Activated CD4-positive, alpha-beta T cell treated with anti-CD3 and anti-CD28 coated beads, Interleukin-2, Interleukin-6, amounts not matched to agents 100 ng/mL and 50 ng/mL, durations not matched to agents 16 hours and 8 hours (primary cell): ENCODE results near the gene GOLGA6L7.
A peak's percentile ranks its signal among the peaks of the same experiment; 100 is the strongest.
"Not testable (repeated sequence)": the region's sequence is repeated elsewhere in the genome, so short reads cannot be mapped to it uniquely, and the experiment has no call there.

Source experiments
- DNase-seq: peaks from one replicate; pipeline ENCODE4 v3.0.0-alpha.2; 2020

Gene GOLGA6L7, protein sequence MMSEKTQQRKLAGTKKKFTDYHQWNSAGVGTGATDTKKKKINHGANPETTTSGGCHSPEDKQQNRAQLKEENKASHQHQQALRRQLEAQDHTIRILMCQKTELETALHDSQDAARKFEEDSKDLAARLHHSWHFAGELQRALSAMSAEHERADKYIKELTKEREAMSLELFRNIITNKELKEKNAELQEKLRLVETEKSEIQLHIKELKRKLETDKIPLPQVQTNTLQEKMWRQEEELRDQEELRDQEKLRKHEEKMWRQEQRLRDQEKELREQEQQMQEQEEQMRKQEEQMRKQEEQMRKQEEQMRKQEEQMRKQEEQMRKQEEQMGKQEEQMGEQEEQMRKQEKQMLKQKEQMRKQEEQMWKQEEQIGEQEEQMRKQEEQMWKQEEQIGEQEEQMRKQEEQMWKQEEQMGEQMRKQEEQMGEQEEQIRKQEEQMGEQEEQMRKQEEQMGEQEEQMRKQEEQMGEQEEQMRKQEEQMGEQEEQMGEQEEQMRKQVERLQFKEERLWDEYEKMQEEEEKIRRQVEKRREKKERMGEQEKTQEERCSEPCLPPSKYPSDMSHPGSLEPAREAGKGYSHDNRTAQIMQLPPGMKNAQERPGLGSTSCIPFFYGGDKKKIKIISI

GRCh38 chr15:28848521-28848920 lies at the start of gene GOLGA6L7:
GOLGA6L7 (minus strand) TSS chr15:28848644; CDS start chr15:28848549, 95 bp downstream.
- not testable (repeated sequence) for DNase-seq

DNA sequence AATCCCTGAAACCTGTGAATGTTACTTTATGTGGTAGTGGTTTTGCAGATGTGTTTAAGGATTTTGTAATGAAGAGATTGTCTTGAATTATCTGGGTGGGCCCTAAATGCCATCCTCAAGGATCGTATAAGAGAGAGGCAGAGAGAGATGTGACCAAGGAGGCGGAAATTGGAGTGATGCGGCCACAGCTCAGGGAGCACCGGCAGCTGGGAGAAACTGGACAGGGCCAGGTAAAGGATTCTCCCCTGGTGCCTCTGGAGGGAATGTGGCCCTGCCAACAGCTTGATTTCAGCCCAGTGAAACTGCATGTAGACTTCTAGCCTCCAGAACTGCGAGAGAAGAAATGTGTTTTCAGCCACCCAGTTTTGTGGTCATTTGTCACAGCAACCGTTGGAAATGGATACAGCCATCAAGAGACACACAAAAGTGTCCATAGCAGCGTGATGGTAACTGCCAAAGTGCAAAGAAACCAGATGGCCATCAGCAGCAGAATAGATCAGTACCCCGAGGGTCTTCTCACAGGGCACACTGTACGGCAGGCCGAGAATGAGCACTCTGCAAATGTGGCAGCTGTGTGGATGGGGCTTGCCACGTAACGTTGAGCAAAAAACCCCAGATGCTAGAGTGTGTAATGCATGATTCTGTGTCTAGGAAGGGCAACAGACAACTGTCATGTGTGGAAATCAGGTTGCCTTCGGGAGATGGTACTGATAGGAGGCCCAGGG lies 49.6 kb upstream of the GOLGA6L7 start:
- no peak for DNase-seq

- DNase-seq = no peak
Observed at GRCh38 chr15:28896951-28897350, 48.5 kb upstream of the GOLGA6L7 start.

DNA sequence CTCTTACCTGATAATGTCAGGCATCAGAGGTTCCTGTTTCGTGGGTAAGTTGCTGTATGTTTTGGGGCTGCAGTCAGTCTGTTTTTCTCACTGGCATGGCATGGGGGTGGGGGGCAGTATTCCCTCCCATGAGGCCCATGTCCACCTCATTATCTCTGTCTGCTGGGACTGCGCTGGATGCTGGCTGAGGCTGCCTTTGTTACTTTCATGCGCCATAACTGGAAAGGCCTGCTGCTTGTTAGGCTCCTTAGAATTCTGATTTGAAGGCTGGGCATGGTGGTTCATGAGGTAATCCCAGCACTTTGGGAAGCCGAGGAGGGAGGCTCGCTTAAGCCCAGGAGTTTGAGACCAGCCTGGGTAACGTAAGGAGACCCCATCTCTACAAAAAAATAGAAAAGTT lies 47.1 kb upstream of the GOLGA6L7 start:
- no peak for DNase-seq

DNA sequence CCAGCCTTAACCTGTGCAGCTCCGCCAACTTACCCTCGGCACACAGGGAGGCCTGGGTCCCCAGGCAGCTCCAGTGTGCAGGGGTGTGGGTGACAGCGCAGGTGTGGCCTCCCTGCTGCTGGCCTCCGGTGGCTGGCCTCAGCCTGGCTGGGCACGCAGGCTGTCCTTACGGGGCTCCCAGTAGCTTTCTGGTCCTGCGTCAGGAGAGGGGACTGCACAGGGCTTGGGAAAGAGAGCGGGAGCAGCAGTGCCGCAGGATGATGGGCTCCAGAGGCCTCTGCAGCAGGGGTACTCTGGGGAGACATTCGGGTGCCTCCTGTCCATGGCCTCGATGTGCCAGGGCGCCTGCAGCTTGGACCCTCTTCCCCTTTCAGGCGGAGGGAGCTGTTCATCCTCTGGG lies 46.7 kb upstream of the GOLGA6L7 start:
- no peak for DNase-seq

GRCh38 chr15:28894631-28895030 lies 46.2 kb upstream of the GOLGA6L7 start:
- DNase-seq = no peak

DNA sequence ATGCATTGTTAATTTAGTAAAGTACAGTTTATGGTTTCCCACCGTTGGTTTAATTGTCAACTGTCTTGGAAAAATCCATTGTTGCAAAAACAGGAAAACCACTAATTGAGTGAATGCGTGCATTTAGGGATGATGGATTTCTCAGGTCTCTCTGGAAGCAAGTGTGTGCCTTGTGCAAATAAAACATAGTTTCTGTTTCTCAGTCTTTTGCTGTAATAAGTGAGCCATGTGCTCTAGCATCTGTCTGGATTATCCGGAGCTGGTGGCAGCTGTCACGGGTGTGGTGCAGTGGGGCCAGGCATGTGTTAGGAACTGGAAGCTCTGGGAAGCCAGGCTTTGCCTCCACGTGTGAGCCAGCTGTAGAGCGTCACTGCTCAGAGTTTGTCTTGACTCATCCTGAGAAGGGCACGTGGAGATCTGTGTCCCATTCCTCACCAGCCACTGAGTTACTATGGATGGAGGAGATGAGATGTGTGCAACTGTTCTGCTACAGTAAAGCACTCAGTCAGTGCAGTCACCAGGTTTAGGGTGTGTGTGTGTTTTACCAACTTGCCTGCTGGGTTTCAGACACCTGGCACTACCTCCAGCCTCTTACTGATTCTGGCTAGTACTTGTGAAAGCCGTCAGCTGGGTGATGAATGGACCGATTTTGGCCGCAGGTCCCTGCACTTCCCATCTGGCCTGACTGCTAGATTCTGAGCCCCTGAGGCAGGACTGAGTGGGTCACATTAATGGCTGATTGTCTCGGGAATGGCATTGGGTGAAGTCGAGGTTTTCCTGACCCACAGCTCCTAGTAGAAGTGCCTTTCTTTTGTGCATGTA lies 44.6 kb upstream of the GOLGA6L7 start:
- no peak for DNase-seq

GRCh38 chr15:28891588-28891987 lies 43.1 kb upstream of the GOLGA6L7 start:
- no peak for DNase-seq

DNA sequence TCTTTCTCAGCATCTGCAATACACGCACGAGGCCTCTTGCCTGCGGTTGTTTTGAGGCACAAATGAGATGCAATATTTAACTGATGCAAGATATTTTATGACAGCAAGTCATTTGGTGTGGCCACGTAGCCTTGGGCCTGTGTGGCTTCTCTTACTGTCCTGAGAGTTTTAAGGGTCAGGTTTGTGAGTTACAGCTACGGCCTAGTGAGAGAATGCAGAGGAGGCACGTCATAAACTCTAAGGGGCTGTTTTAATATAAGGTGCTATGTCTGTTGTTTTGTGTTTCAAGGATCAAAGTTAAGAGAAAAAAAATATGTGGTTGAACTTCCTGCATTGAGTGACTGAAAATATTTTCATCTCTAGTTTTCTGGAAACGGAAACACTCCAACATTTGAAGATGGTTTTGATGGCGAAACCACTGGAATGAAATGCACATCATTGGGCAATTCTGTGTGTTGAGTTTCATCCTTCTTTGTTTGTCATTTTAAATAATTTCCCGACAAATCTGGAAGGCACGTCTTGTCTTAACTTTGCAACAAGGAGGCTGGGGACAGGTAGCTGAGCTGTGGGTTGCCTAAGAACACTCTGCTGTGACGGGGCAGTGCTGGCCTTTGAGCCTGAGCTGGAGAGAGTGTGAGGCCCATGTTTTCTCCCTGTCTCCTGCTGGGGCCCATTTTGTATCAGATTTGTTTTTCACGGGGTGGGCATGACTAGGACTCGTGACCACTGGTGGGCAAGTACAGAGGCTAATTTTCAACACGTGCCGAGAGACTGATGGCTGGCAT lies 42.5 kb upstream of the GOLGA6L7 start:
- DNase-seq = peak; percentile 4

- not testable (repeated sequence) for DNase-seq
Observed at GRCh38 chr15:28890291-28890690, 41.8 kb upstream of the GOLGA6L7 start.

DNA sequence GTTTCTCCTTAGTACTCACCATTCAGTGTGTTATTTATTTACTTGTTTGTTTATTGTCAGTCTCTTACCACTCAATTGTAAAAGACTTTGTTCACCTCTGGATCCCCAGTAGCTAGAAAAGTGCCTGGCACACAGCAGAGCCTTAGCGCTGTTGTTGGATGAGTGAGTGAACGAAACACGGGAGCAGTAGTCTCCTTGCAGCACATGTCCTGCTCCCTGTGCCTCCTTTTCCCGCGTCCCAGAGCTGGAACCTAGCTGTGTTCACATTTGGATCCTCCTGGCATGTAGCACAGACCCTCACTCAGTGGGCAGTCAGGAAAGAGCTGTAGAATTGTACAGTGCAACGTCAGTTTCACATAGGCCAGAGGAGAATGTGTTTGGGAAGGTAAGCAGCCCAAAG lies 41.4 kb upstream of the GOLGA6L7 start:
- DNase-seq = not testable (repeated sequence)

GRCh38 chr15:28889346-28889745 lies 40.9 kb upstream of the GOLGA6L7 start:
- DNase-seq = no peak

GRCh38 chr15:28888900-28889299 lies 40.5 kb upstream of the GOLGA6L7 start:
- no peak for DNase-seq

- no peak for DNase-seq
Observed at GRCh38 chr15:28888302-28888894, 40.0 kb upstream of the GOLGA6L7 start.

- DNase-seq = no peak
Observed at GRCh38 chr15:28887339-28888174, 39.1 kb upstream of the GOLGA6L7 start.

DNA sequence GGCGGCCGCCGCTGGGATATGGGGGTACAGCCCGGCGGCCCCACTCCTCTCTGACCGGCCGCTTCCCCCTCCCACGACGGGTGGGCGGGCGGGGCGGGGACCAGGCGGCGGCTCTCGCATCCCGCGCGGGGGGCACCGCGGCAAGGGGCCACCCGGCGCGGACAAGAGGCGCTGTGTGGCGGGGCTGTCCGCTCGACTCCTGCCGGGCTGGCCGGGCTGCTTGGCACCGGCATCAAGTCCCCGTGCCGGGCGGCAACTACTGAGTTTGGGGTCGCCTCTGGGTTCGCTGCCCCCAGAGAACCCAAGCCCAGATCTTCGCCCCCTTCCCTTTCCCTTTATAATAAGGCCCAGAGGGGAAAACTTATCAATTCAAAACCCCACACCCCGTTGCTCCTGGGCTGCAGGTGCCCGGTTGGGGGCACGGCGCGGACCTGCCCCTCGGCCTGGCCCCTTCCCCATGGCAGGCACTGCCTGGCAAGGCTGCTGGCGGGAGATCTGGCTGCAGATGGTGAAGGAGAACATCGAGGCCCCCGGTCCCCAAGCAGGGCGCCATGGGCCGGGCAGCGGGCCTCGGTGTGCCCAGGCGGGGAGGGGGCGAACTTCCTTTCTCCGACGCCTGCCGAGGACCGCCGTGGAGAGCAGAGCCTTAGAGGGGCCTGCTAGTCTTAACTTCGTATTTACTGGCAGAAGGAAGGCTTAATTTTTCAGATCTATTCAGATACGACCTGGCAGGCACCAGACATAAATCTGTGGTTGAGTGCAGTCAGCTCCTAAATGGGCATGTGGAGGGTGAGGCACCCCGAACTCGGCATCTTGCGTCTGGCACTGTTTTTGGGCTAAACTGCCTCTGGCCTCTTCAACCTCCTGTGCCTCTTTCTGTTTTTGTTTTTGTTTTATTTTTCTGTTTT lies 38.2 kb upstream of the GOLGA6L7 start:
- DNase-seq = no peak

DNA sequence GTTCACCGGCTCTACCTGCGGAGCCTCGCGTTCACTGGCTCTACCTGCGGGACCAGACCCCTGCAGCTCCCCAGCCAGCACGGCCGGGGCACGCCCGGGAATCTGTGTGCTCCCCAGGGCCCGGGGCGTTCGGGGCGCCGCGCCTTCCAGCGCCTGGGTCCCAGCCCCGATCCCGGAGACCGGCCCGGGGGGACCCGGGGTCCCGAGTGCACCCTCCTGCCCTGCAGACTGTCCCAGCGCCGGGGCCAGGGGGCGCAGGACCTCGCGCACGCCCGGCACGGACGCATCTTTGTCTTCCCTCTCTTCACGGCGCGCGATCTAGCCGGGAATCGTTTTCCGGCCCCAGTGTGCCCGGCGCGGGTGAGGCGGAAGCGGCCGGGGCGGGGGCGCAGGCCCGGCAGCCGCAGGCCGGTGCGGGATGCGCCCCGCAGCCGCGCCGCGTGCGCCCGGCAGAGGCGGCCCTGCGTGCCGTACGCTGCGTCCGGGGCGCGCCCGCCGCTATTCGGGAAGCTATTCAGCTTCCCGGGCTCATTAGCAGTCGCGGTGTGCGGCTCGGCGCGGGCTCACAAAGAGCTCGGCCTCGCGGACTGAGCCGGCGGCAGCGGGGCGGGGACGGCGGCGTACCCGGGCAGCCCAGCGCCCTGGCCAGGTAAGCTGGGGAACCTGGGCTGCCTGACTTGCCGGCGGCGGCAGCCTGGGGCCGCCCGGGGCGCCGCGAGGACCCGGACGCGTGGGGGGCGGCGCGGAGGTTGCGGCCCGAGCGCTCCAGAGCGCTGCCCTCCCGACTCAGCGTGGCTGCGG lies 37.4 kb upstream of the GOLGA6L7 start, which contains the start of gene APBA2:
APBA2 (plus strand) TSS at position 345 of the 801 bp plus-strand sequence. CDS start 167,911 bp downstream, outside the sequence.
- DNase-seq = peak; percentile 23

- DNase-seq = no peak
Observed at GRCh38 chr15:28885128-28885629, 36.7 kb upstream of the GOLGA6L7 start.
